Measurements from ENCODE around the gene C1orf21. TPM values are rescaled to one million over a fixed set of nuclear protein-coding genes. Genes with fewer than 3 reads are reported as not detected.

The C1orf21 gene
- total RNA-seq, 1 donor from 2014 or later, result 3.4 TPM

DNA sequence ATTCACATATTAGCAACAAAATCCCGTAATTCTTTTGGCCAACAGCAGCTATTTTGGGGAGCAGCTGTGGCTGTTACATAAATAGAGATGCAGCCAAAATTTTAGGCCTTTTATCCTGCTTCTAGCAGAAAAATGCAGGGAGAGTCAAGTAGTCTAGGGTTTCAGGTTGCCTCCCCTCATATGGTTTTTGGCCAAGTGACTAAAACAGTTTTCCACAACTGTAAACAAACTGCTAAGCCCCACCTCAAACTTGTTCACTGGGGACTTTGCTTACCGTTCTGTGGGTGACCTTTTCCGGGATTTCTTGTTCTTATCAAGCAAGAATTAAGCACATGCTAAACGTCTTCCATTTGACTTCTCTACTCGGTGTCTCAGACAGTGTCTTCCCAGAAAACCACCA is 234.4 kb downstream of the C1orf21 start:
- peaks cover 4% of the 10 kb centered on the region for H3K27me3 Mint-ChIP-seq (ENCODE audit: low read depth)
- H3K36me3 Mint-ChIP-seq (ENCODE audit: low read depth), result no peaks in the 10 kb centered on the region
- no peak overlapping the region for H3K4me3 Mint-ChIP-seq (ENCODE audit: low read depth)
- no peaks in the 10 kb centered on the region for H3K9me3 Mint-ChIP-seq
- H3K4me1 Mint-ChIP-seq (ENCODE audit: low read depth), result no peaks in the 10 kb centered on the region
- intact Hi-C loops (cut with micrococcal nuclease), result no loop called here
- no peak overlapping the region for H3K27ac Mint-ChIP-seq
- DNase-seq (ENCODE audit: low spot score), result no peak

DNA sequence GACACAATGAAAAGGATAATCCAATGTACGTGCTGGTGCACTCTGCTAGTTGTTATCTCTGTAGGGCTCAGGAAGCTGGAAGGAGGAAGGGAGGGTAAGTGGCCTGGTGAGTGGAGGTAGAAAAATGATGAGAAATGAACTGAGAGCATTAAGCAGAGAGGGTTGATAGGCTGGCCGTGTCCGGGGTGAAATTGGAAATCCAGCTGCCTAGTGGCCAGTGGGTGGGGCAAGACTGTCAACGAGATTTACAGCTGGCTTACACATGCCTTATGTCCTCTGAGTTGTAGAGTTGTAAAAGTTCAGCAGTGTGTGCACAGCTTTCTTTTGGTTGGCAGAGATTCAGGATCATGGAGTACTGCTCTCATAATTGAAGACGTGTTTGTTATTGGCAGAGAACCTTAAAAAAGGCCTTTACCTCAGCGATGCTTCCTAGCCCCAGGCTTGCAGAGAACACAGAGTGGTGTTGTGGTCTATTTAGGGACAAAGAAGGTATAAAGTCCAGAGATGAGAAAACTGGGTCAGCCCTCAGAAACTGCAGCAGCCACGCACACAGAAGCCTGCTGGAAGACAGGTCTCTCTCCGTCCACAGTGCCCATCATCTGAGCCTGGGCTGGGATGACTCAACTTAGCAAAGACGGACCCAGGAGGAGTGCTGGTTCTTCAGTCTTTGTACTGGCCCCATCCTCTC is 235.5 kb downstream of the C1orf21 start:
- DNase-seq (ENCODE audit: low spot score), result no peak
- intact Hi-C loops (cut with micrococcal nuclease), result no loop called here
- Mint-ChIP-seq H3K36me3 (ENCODE audit: low read depth) (no peaks in the 10 kb centered on the region), H3K4me1 (ENCODE audit: low read depth) (no peaks in the 10 kb centered on the region), H3K27ac (no peak overlapping the region), H3K27me3 (ENCODE audit: low read depth) (peaks cover 4% of the 10 kb centered on the region), H3K9me3 (no peaks in the 10 kb centered on the region), H3K4me3 (ENCODE audit: low read depth) (no peak overlapping the region)

DNA sequence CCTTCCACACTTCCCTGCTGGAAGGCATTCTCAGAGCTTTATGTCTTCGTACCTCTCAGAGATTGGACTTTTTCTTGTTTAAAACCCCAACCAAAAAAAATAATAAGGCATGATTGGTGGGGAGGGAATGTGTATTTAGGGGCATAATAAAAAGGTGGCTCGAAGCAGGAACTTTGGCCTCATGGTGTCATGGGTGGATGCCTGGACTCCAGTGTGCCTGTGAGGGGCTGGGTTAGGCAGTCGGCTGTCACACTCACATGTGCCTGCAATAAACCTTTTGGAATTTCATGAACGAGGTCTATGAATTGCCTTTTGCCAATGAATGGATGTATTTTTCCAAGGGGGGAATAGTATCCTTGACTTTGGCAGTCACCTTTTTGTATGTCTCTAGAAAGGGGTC is 236.6 kb downstream of the C1orf21 start:
- intact Hi-C loops (cut with micrococcal nuclease), result no loop called here
- Mint-ChIP-seq H3K27ac (no peak overlapping the region), H3K4me3 (ENCODE audit: low read depth) (no peak overlapping the region), H3K27me3 (ENCODE audit: low read depth) (peaks cover 4% of the 10 kb centered on the region), H3K4me1 (ENCODE audit: low read depth) (no peaks in the 10 kb centered on the region), H3K9me3 (no peaks in the 10 kb centered on the region), H3K36me3 (ENCODE audit: low read depth) (no peaks in the 10 kb centered on the region)
- no peak for DNase-seq (ENCODE audit: low spot score)

DNA sequence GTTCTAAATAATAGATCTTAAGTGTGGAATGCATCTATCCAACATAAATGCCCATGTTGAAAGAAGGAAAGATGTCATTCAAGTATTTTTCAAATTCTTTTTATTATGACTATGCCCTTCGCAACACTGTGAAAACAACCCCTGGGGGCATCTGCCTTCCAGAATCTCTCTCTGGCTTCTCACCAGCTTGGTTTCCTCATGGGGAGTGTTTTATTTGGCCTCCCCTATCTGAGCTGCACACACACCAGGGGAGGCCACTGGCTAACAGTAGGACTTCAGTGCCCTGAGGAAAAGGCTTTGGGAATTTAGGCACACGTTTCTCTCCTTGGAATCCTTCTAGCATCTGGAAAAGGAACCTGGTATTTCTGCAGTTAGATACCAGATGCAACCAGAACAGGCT is 237.2 kb downstream of the C1orf21 start:
- no peaks in the 10 kb centered on the region for H3K9me3 Mint-ChIP-seq
- peaks cover 2% of the 10 kb centered on the region for H3K27me3 Mint-ChIP-seq (ENCODE audit: low read depth)
- no peaks in the 10 kb centered on the region for H3K4me1 Mint-ChIP-seq (ENCODE audit: low read depth)
- H3K4me3 Mint-ChIP-seq (ENCODE audit: low read depth), result no peak overlapping the region
- no peak for DNase-seq (ENCODE audit: low spot score)
- intact Hi-C loops (cut with micrococcal nuclease), result no loop called here
- no peak overlapping the region for H3K27ac Mint-ChIP-seq
- H3K36me3 Mint-ChIP-seq (ENCODE audit: low read depth), result no peaks in the 10 kb centered on the region

DNA sequence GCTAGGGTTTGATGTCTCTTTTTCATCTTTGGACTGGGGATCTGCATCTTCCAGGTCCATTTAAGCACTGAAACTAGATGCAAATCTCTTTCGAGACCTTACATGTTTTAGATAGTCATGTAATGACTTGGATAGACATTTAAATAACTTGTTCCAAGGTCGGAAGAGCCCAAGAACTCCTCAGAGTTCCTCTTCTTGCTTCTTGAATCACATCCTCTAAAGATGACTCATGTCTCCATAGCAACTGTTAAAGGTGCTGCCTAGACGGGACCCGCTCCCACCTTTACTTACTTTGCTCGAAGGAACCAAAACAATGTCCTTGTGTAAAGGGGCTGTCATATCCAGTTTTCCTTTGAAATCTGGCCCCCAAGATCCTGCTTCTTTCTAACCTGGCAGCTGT is 237.8 kb downstream of the C1orf21 start:
- Mint-ChIP-seq H3K36me3 (ENCODE audit: low read depth) (no peaks in the 10 kb centered on the region), H3K4me1 (ENCODE audit: low read depth) (no peaks in the 10 kb centered on the region), H3K27ac (no peak overlapping the region), H3K9me3 (no peaks in the 10 kb centered on the region), H3K4me3 (ENCODE audit: low read depth) (no peak overlapping the region), H3K27me3 (ENCODE audit: low read depth) (no peaks in the 10 kb centered on the region)
- DNase-seq (ENCODE audit: low spot score), result no peak
- intact Hi-C loops (cut with micrococcal nuclease), result no loop called here

DNA sequence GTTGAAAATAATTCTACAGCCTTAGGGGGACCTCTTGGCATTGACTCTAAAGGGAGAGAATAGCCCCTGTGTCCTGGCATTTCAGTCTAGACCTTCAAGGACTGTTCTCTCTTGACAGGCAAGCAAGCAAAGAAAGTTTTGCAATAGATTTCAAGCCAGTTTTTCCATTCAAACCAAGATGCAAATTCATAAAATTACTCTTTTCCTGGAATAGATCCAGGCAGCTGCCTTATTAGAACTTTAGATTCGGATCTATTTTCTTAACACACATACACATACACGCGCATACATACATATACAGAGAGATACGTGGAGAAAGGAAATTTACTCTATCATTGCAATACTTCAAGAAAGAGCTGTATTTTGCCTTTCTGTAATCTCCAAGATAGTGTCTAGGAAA is 238.4 kb downstream of the C1orf21 start:
- no peaks in the 10 kb centered on the region for H3K27me3 Mint-ChIP-seq (ENCODE audit: low read depth)
- no peak overlapping the region for H3K4me3 Mint-ChIP-seq (ENCODE audit: low read depth)
- H3K27ac Mint-ChIP-seq, result no peak overlapping the region
- no peak for DNase-seq (ENCODE audit: low spot score)
- no peaks in the 10 kb centered on the region for H3K36me3 Mint-ChIP-seq (ENCODE audit: low read depth)
- H3K4me1 Mint-ChIP-seq (ENCODE audit: low read depth), result no peaks in the 10 kb centered on the region
- intact Hi-C loops (cut with micrococcal nuclease), result no loop called here
- no peaks in the 10 kb centered on the region for H3K9me3 Mint-ChIP-seq

DNA sequence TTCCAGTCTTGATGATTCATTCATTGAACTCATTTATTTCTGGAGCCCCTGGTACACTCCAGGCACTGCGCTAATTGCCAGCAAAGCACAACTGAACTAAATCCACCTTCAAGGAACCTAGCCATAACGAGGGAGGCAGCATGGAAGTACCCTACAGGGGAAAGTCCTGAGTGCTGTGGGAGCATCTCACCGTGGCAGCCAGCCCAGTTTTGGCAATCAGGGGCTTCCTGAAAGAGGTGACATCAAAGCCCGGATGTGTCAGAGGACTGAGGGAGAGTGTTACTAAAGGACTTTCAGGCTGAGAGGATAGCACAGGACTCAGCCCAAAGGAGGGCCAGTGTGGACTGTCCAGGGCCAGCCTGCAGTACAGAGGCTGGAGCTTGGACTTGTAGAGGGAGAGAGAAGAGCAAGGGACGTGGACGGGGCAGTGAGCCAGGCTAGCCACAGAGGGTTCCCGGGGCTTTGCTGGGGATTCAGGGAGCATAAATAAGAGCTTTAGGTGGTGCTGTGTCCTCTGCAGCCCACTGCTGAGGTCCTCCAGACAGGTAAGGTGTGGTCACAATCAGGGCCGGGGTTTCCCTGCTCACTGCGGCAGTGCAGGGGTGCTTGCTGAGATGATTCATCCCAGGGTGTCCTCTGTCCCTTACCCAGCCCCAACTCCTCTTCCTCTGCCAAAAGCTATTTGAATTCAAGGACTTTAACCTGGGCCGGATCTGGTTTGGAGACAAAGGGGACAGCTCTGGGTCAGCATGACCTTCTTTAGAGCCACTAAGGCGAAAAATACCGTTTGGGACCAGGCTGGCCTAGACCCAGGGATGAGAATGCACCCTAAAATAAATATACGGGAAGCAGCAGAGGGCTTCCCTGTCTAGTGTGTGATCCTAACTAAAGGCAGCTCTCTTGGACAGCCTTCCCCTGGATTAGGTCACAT is 239.5 kb downstream of the C1orf21 start:
- H3K27ac Mint-ChIP-seq, result no peak overlapping the region
- no peaks in the 10 kb centered on the region for H3K27me3 Mint-ChIP-seq (ENCODE audit: low read depth)
- DNase-seq (ENCODE audit: low spot score), result no peak
- H3K4me1 Mint-ChIP-seq (ENCODE audit: low read depth), result no peaks in the 10 kb centered on the region
- H3K36me3 Mint-ChIP-seq (ENCODE audit: low read depth), result no peaks in the 10 kb centered on the region
- H3K4me3 Mint-ChIP-seq (ENCODE audit: low read depth), result no peak overlapping the region
- intact Hi-C loops (cut with micrococcal nuclease), result no loop called here
- no peaks in the 10 kb centered on the region for H3K9me3 Mint-ChIP-seq

DNA sequence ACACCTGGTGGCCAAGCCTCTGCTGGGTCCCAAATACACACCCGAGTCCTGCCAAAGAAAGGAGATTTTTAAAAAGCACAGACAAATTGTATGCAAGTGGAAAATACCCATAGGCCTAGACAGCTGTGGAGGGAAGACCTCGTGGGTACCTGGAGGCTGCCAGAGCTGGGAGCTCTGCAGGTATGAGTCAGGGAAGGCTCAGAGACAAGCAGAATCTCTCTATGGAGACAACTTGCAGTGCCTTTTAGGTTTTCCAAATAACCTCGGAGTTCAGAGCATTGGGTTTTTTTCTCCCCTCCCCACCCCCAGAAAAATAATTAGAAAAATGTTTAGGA is 240.1 kb downstream of the C1orf21 start:
- no peak overlapping the region for H3K4me3 Mint-ChIP-seq (ENCODE audit: low read depth)
- no peaks in the 10 kb centered on the region for H3K36me3 Mint-ChIP-seq (ENCODE audit: low read depth)
- no peak for DNase-seq (ENCODE audit: low spot score)
- no peaks in the 10 kb centered on the region for H3K4me1 Mint-ChIP-seq (ENCODE audit: low read depth)
- no peaks in the 10 kb centered on the region for H3K27me3 Mint-ChIP-seq (ENCODE audit: low read depth)
- H3K27ac Mint-ChIP-seq, result no peak overlapping the region
- intact Hi-C loops (cut with micrococcal nuclease), result no loop called here
- H3K9me3 Mint-ChIP-seq, result no peaks in the 10 kb centered on the region

DNA sequence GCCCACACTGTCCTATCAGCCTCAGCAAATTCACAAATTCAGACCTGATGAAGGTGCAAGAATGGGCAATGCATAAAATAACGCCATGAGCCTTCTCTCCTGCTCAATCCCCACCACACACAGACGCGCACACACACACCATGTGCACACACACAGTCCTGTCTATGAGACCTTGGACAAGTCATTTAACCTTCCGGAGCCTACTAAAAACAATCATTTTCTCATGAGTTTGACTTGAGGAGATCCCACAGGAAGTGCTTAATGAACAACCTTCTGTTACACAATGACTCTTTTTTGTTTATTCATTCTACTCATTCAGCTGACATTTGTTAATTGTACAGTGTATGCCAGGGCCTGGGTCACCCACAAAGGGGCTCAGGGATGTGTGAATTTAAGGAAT is 242.4 kb downstream of the C1orf21 start:
- Mint-ChIP-seq H3K4me1 (ENCODE audit: low read depth) (no peaks in the 10 kb centered on the region), H3K36me3 (ENCODE audit: low read depth) (no peaks in the 10 kb centered on the region), H3K4me3 (ENCODE audit: low read depth) (no peak overlapping the region), H3K27me3 (ENCODE audit: low read depth) (no peaks in the 10 kb centered on the region), H3K9me3 (no peaks in the 10 kb centered on the region), H3K27ac (no peak overlapping the region)
- intact Hi-C loops (cut with micrococcal nuclease), result no loop called here
- DNase-seq (ENCODE audit: low spot score), result no peak

DNA sequence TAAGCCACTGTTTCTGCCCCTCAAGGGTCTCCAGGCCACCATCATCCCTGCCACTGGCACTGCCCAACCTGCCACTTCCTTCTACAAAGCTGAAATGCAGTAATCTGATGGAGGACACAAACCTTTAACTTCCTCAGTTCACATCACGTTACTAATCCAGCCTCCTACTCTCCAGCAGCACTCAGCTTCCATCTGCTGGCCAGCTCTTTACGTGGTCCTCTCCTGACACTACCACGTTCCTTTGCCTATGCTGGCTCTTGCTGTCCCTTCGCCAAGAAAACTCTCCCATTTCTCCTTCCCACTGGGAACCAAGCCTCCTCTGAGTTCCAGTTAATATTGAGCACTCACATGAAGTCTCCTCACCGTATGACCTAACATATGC is 243.8 kb downstream of the C1orf21 start:
- Mint-ChIP-seq H3K4me3 (ENCODE audit: low read depth) (no peak overlapping the region), H3K27ac (no peak overlapping the region), H3K27me3 (ENCODE audit: low read depth) (peaks cover 2% of the 10 kb centered on the region), H3K9me3 (no peaks in the 10 kb centered on the region), H3K36me3 (ENCODE audit: low read depth) (no peaks in the 10 kb centered on the region), H3K4me1 (ENCODE audit: low read depth) (no peaks in the 10 kb centered on the region)
- no peak for DNase-seq (ENCODE audit: low spot score)
- intact Hi-C loops (cut with micrococcal nuclease), result no loop called here

DNA sequence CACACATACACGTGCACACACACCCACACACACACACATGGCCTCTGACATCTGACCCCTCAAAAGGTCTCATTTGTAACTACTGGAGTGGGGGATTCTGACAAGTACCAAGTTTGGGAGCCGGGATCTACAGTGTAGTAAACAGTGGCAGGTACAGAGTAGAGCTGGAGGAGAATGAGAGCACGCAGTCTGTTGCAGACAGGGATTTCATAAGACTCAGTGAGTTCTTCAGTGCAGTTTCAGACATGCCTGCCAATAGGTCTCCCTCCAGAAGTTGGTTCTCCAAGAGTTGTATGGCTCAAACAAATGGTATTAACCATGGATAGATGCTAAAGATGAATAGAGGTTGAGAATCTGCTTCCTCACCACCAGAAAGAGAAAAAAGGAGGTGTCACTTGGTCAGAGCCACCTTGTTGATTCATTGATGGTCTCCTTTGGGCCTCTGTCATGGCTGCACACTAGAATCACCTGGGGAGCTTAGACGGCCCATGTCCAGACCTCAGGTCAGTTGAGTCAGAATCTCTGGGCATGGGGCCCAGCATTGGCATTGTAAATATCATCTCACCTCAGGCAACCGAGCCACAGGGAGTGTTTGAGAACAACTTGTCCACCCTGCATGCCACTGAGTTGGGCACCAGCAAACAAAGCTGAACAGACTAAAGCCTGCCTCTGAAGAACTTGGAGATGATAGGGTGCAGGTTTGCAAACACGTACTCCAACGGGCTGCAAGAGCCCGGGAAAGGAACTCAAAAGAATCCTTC is 245.8 kb downstream of the C1orf21 start:
- H3K27me3 Mint-ChIP-seq (ENCODE audit: low read depth), result peaks cover 2% of the 10 kb centered on the region
- intact Hi-C loops (cut with micrococcal nuclease), result no loop called here
- H3K4me1 Mint-ChIP-seq (ENCODE audit: low read depth), result no peaks in the 10 kb centered on the region
- no peaks in the 10 kb centered on the region for H3K9me3 Mint-ChIP-seq
- DNase-seq (ENCODE audit: low spot score), result no peak
- H3K27ac Mint-ChIP-seq, result no peak overlapping the region
- H3K36me3 Mint-ChIP-seq (ENCODE audit: low read depth), result no peaks in the 10 kb centered on the region
- H3K4me3 Mint-ChIP-seq (ENCODE audit: low read depth), result no peak overlapping the region

DNA sequence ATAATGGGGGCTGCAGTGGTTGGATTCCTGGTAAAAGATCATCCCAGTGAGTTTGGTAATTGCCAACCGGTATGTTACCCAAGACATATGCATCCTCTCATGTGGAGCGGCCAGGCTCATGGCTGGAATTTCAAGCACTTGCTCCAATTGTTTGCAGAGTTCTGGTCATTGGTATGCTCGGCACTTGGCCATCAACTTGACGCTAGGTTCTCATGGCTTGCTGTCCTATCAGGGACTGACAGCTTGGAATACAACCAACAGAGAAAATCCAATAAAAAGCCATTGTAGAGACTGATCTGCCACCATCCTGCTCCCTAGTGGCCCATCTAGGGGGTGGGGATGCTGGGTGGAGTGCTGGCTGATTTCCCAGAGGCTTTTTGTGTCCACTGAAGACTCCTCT is 247.0 kb downstream of the C1orf21 start:
- intact Hi-C loops (cut with micrococcal nuclease), result no loop called here
- Mint-ChIP-seq H3K27ac (no peak overlapping the region), H3K27me3 (ENCODE audit: low read depth) (peaks cover 2% of the 10 kb centered on the region), H3K36me3 (ENCODE audit: low read depth) (no peaks in the 10 kb centered on the region), H3K4me3 (ENCODE audit: low read depth) (no peak overlapping the region), H3K4me1 (ENCODE audit: low read depth) (no peaks in the 10 kb centered on the region), H3K9me3 (no peaks in the 10 kb centered on the region)
- no peak for DNase-seq (ENCODE audit: low spot score)

DNA sequence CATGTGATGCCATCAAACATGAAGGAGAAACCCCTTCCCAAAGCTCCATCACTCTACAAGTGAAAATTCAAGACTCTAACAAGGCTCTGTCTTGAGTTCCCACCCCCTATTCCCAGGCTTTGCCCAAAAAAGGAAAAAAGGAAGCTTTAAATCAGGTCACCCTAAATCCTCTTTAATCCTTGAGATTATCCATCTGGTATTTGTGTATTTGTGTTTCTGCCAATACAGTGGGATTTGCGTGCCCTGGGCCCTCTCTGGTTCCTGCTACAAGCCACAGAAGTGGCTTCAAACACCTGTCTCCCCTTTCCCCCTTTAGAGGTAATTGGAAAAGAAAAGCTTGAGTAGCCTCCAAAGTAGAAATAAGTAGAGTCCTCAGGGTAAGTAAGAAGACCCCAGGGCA is 247.5 kb downstream of the C1orf21 start:
- no peak overlapping the region for H3K4me3 Mint-ChIP-seq (ENCODE audit: low read depth)
- intact Hi-C loops (cut with micrococcal nuclease), result no loop called here
- no peaks in the 10 kb centered on the region for H3K9me3 Mint-ChIP-seq
- H3K36me3 Mint-ChIP-seq (ENCODE audit: low read depth), result no peaks in the 10 kb centered on the region
- peaks cover 2% of the 10 kb centered on the region for H3K27me3 Mint-ChIP-seq (ENCODE audit: low read depth)
- H3K27ac Mint-ChIP-seq, result no peak overlapping the region
- DNase-seq (ENCODE audit: low spot score), result no peak
- H3K4me1 Mint-ChIP-seq (ENCODE audit: low read depth), result no peaks in the 10 kb centered on the region

All from activated T-helper 2 cell treated with anti-CD3 and anti-CD28 coated beads, Interferon-gamma antibody, Interleukin-2, Interleukin-4, amounts not matched to agents 10 μg/mL and 5 μg/mL and 100 μg/mL, durations not matched to agents 14 hours and 24 hours and 36 hours (primary cell).